Brain microvascular endothelial cell (primary cell): ENCODE data around the gene IPO9.

Experiments used
- DNase-seq: peaks from one replicate; pipeline ENCODE4 v3.0.0-alpha.2; 2020
- H3K27ac ChIP-seq: fragments of 250-450 bp; sonication (Bioruptor Pico); 2 replicates; pipeline ENCODE4 v1.5.1; 2020; ENCODE audit warnings: mild to moderate bottlenecking, moderate library complexity
- H3K27me3 ChIP-seq: fragments of 250-450 bp; sonication (Bioruptor Pico); replicated peaks from 2 replicates; pipeline ENCODE4 v1.5.1; 2020; ENCODE audit warnings: mild to moderate bottlenecking
- H3K36me3 ChIP-seq: fragments of 250-450 bp; sonication (Bioruptor Pico); replicated peaks from 2 replicates; pipeline ENCODE4 v1.5.1; 2020; ENCODE audit warnings: mild to moderate bottlenecking
- H3K4me3 ChIP-seq: 2 replicates; pipeline ENCODE4 v1.5.1; 2011; ENCODE audit warnings: low read depth, mild to moderate bottlenecking, control low read depth, low read length, moderate library complexity
- CTCF ChIP-seq: IDR thresholded peaks from 2 replicates; pipeline ENCODE4 v1.5.1; 2011; ENCODE audit warnings: low read depth, mild to moderate bottlenecking, moderate library complexity, low read length, control low read depth, inconsistent platforms; ENCODE audit errors: missing control alignments
- in situ Hi-C: cut with HindIII; loops from 2 replicates; pipeline ENCODE4 v1.10.0; 2017; ENCODE audit warnings: low sequenced_read_pairs, low pct_ligation_motif_present

IPO9 gene

GRCh38 chr1:201783058-201783457, 45.9 kb upstream of the IPO9 start:
- H3K27ac ChIP-seq: no peak overlapping the region
- in situ Hi-C loops: no loop called here
- H3K4me3 ChIP-seq: no peak overlapping the region
- TF ChIP-seq CTCF: no peak
- H3K27me3 ChIP-seq: no peaks in the 10 kb centered on the region
- peaks cover 73% of the 10 kb centered on the region for H3K36me3 ChIP-seq
- DNase-seq: no peak

GRCh38 chr1:201783572-201783971, 45.4 kb upstream of the IPO9 start:
- Histone ChIP-seq H3K36me3 (peaks cover 78% of the 10 kb centered on the region), H3K27me3 (no peaks in the 10 kb centered on the region), H3K27ac (no peak overlapping the region), H3K4me3 (no peak overlapping the region)
- no peak for DNase-seq
- in situ Hi-C loops: no loop called here
- peak; percentile 37 for TF ChIP-seq CTCF

GRCh38 chr1:201785291-201785690, 43.7 kb upstream of the IPO9 start:
- DNase-seq: no peak
- H3K4me3 ChIP-seq: no peak overlapping the region
- TF ChIP-seq CTCF: no peak
- H3K27ac ChIP-seq: no peak overlapping the region
- peaks cover 91% of the 10 kb centered on the region for H3K36me3 ChIP-seq
- H3K27me3 ChIP-seq: no peaks in the 10 kb centered on the region
- in situ Hi-C loops: no loop called here

GRCh38 chr1:201786824-201787223, 42.1 kb upstream of the IPO9 start:
- Histone ChIP-seq H3K27ac (no peak overlapping the region), H3K27me3 (no peaks in the 10 kb centered on the region), H3K36me3 (peaks cover 91% of the 10 kb centered on the region), H3K4me3 (no peak overlapping the region)
- TF ChIP-seq CTCF: no peak
- no peak for DNase-seq
- in situ Hi-C loops: no loop called here

GRCh38 chr1:201788296-201788695, 40.7 kb upstream of the IPO9 start:
- H3K36me3 ChIP-seq: peaks cover 90% of the 10 kb centered on the region
- no peak overlapping the region for H3K27ac ChIP-seq
- in situ Hi-C loops: no loop called here
- DNase-seq: no peak
- TF ChIP-seq CTCF: no peak
- no peaks in the 10 kb centered on the region for H3K27me3 ChIP-seq
- H3K4me3 ChIP-seq: no peak overlapping the region

- TF ChIP-seq CTCF: no peak
- no peaks in the 10 kb centered on the region for H3K27me3 ChIP-seq
- in situ Hi-C loops: no loop called here
- DNase-seq: no peak
- H3K4me3 ChIP-seq: no peak overlapping the region
- H3K36me3 ChIP-seq: peaks cover 93% of the 10 kb centered on the region
- H3K27ac ChIP-seq: peak overlapping the region; percentile 9
These were observed 39.7 kb upstream of the IPO9 start for GRCh38 chr1:201789245-201789644.
